Large intestine (tissue), 3 donors: Measurements from ENCODE around the gene ZNG1A. TPM values are rescaled to one million over a fixed set of nuclear protein-coding genes. Genes with fewer than 3 reads are reported as not detected.
A peak's percentile ranks its signal among the peaks of the same experiment; 100 is the strongest.
"Not testable (repeated sequence)": the region's sequence is repeated elsewhere in the genome, so short reads cannot be mapped to it uniquely, and the experiment has no call there.

Source experiments
- DNase-seq, 2 donors: peaks; one replicate each; pipeline versions ENCODE4 v3.0.0 to v3.0.0-alpha.2; 2013
- H3K27ac ChIP-seq: one replicate; pipeline ENCODE4 v1.5.1; 2013; ENCODE audit warnings: low read length
- H3K27me3 ChIP-seq: 2 replicates; pipeline ENCODE4 v1.6.1; 2013; ENCODE audit warnings: low read length; ENCODE audit not compliant: control insufficient read depth, insufficient read depth
- H3K36me3 ChIP-seq: 2 replicates; pipeline ENCODE4 v1.6.1; 2013; ENCODE audit warnings: low read length; ENCODE audit not compliant: control insufficient read depth, insufficient read depth
- H3K4me1 ChIP-seq: one replicate; pipeline ENCODE4 v1.6.1; 2013; ENCODE audit warnings: low read length; ENCODE audit not compliant: control insufficient read depth, insufficient read depth
- H3K4me3 ChIP-seq: one replicate; pipeline ENCODE4 v1.5.1; 2013; ENCODE audit warnings: low read length
- H3K9me3 ChIP-seq: one replicate; pipeline ENCODE4 v1.6.1; 2013; ENCODE audit warnings: mild to moderate bottlenecking, low read depth, low read length, moderate library complexity; ENCODE audit not compliant: control insufficient read depth
- WGBS: methylation state at CpG from one replicate; pipeline ENCODE4 v1.1.5; 2013; ENCODE audit warnings: low lambda C conversion rate; ENCODE audit not compliant: insufficient coverage; 5-methylcytosine and 5-hydroxymethylcytosine counted together
- polyA plus RNA-seq: library from polyadenylated mRNA; unstranded; fragments of 120-200 nt; gene quantifications from one replicate; pipeline ENCODE4 v1.2.1, GENCODE V29; 2013

The ZNG1A gene
- polyA plus RNA-seq, 1 donor, result 50.7 TPM

- H3K36me3 ChIP-seq, result no peaks in the 10 kb centered on the region
- H3K27ac ChIP-seq, result no peak overlapping the region
- H3K9me3 ChIP-seq, result no peaks in the 10 kb centered on the region
- no peak overlapping the region for H3K4me3 ChIP-seq
- peaks cover 2% of the 10 kb centered on the region for H3K27me3 ChIP-seq
- DNase-seq, result no peak
- WGBS, result no CpG with 5 or more reads among the region's 1 CpG
- H3K4me1 ChIP-seq, result no peaks in the 10 kb centered on the region
Measured at GRCh38 chr9:206481-206880, 27.6 kb upstream of the ZNG1A start.

GRCh38 chr9:199601-200000 lies 20.7 kb upstream of the ZNG1A start:
- not testable (repeated sequence) for H3K36me3 ChIP-seq, H3K9me3 ChIP-seq, DNase-seq, H3K27me3 ChIP-seq, H3K4me1 ChIP-seq, H3K27ac ChIP-seq, H3K4me3 ChIP-seq
- no CpG with 5 or more reads among the region's 1 CpG for WGBS

- WGBS, result no CpG with 5 or more reads among the region's 23 CpGs
- H3K36me3 ChIP-seq, result not testable (repeated sequence)
Measured at GRCh38 chr9:178140-178825, 573 bp downstream of the ZNG1A start.

GRCh38 chr9:169757-170156 lies 9.1 kb downstream of the ZNG1A start:
- H3K27ac ChIP-seq, H3K4me1 ChIP-seq, DNase-seq, H3K27me3 ChIP-seq, H3K4me3 ChIP-seq, H3K36me3 ChIP-seq, H3K9me3 ChIP-seq: not testable (repeated sequence)
- no CpG with 5 or more reads among the region's 3 CpGs for WGBS

More at GRCh38 chr9:178140-178825, 573 bp downstream of the ZNG1A start:
- peak overlapping the region; percentile 35 for H3K4me3 ChIP-seq
- H3K4me1 ChIP-seq, H3K9me3 ChIP-seq, H3K27me3 ChIP-seq: not testable (repeated sequence)
- H3K27ac ChIP-seq, result peak overlapping the region; percentile 67
- DNase-seq, result peak; percentile 2 to 24

GRCh38 chr9:159871-160270 lies 19.0 kb downstream of the ZNG1A start:
- DNase-seq, H3K36me3 ChIP-seq, H3K9me3 ChIP-seq, H3K4me1 ChIP-seq, H3K27me3 ChIP-seq, H3K4me3 ChIP-seq, H3K27ac ChIP-seq: not testable (repeated sequence)
- no CpG with 5 or more reads among the region's 1 CpG for WGBS

GRCh38 chr9:151173-151572 lies 27.7 kb downstream of the ZNG1A start:
- not testable (repeated sequence) for H3K9me3 ChIP-seq, H3K27me3 ChIP-seq, H3K4me1 ChIP-seq, H3K27ac ChIP-seq, H3K36me3 ChIP-seq, H3K4me3 ChIP-seq, DNase-seq

- H3K27me3 ChIP-seq, H3K9me3 ChIP-seq, H3K4me1 ChIP-seq, DNase-seq, H3K36me3 ChIP-seq, H3K4me3 ChIP-seq, H3K27ac ChIP-seq: not testable (repeated sequence)
- no CpG with 5 or more reads among the region's 17 CpGs for WGBS
Measured at GRCh38 chr9:139880-140279, 39.0 kb downstream of the ZNG1A start.

GRCh38 chr9:117995-118467 lies 60.8 kb downstream of the ZNG1A start, which contains the start of gene FOXD4:
Gene FOXD4, minus strand, starts transcription at chr9:118417. Its CDS starts 298 bp downstream, at chr9:118119.
- no CpG with 5 or more reads among the region's 30 CpGs for WGBS
- not testable (repeated sequence) for H3K9me3 ChIP-seq, H3K36me3 ChIP-seq, H3K27ac ChIP-seq, H3K4me3 ChIP-seq, H3K4me1 ChIP-seq
- peaks cover 42% of the 10 kb centered on the region for H3K27me3 ChIP-seq
- DNase-seq, result peak in 1 of 2 donors; percentile 26

GRCh38 chr9:117144-117994 lies 61.5 kb downstream of the ZNG1A start:
- not testable (repeated sequence) for H3K36me3 ChIP-seq, H3K4me1 ChIP-seq, DNase-seq, H3K4me3 ChIP-seq, H3K9me3 ChIP-seq, H3K27ac ChIP-seq
- peaks cover 49% of the 10 kb centered on the region for H3K27me3 ChIP-seq
- WGBS, result no CpG with 5 or more reads among the region's 71 CpGs

GRCh38 chr9:116239-117077 lies 62.4 kb downstream of the ZNG1A start:
- no CpG with 5 or more reads among the region's 41 CpGs for WGBS
- H3K4me3 ChIP-seq, H3K4me1 ChIP-seq, H3K36me3 ChIP-seq, H3K9me3 ChIP-seq, H3K27ac ChIP-seq: not testable (repeated sequence)
- peaks cover 50% of the 10 kb centered on the region for H3K27me3 ChIP-seq
- peak in 1 of 2 donors; percentile 17 for DNase-seq
